Measurements from ENCODE around the gene PTPRN2. TPM values are rescaled to one million over a fixed set of nuclear protein-coding genes. Genes with fewer than 3 reads are reported as not detected.
A peak's percentile ranks its signal among the peaks of the same experiment; 100 is the strongest.

PTPRN2 gene
- total and polyA plus RNA-seq, 2 donors from 2014 or later: 4.8 to 6.2 TPM

DNA sequence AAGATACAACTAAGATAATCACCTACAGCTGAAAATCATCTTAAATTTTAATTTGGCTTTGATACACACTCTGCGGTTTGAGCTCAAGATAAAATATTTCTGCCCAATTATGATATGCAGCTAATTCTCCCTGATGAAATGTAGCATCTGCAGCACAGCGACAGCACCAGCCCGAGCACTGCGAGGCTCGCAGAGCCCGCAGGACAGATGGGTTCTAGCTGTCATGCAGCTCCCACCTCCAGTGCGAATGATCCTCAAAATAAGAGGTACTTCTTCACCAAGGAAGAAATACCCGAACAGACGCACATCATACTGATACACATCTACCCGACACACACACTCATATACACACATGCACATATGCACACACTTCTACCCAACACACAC is 457.6 kb downstream of the PTPRN2 start:
- H3K36me3 ChIP-seq (ENCODE audit: control insufficient read depth in 2 of 3, insufficient read depth in 3 of 3, low read length in 3 of 3): no peaks in the 10 kb centered on the region
- no peak overlapping the region for H3K9ac ChIP-seq (ENCODE audit: low read length in 3 of 3)
- no peaks in the 10 kb centered on the region for H3K4me1 ChIP-seq (ENCODE audit: control insufficient read depth in 2 of 3, insufficient read depth in 2 of 3, low read depth in 1 of 3, low read length in 3 of 3)
- intact Hi-C loops (cut with DNase I): no loop called here
- H3K27ac ChIP-seq (ENCODE audit: low read depth in 2 of 2, low read length in 2 of 2): no peak overlapping the region
- TF ChIP-seq CTCF (IDR thresholded peaks at IDR 0.05; ENCODE audit: borderline replicate concordance, extremely low read depth, insufficient read depth): no peak
- FAIRE-seq: no peak
- DNase-seq: no peak
- H3K27me3 ChIP-seq (ENCODE audit: control insufficient read depth, insufficient read depth, low read length): no peaks in the 10 kb centered on the region
- no peak overlapping the region for H3K4me3 ChIP-seq (ENCODE audit: low read length in 3 of 3)
- H3K9me3 ChIP-seq (ENCODE audit: control insufficient read depth in 2 of 3, insufficient read depth in 1 of 3, low read length in 3 of 3): peaks cover 0 to 8% (median 0%) of the 10 kb centered on the region in 3 donors

DNA sequence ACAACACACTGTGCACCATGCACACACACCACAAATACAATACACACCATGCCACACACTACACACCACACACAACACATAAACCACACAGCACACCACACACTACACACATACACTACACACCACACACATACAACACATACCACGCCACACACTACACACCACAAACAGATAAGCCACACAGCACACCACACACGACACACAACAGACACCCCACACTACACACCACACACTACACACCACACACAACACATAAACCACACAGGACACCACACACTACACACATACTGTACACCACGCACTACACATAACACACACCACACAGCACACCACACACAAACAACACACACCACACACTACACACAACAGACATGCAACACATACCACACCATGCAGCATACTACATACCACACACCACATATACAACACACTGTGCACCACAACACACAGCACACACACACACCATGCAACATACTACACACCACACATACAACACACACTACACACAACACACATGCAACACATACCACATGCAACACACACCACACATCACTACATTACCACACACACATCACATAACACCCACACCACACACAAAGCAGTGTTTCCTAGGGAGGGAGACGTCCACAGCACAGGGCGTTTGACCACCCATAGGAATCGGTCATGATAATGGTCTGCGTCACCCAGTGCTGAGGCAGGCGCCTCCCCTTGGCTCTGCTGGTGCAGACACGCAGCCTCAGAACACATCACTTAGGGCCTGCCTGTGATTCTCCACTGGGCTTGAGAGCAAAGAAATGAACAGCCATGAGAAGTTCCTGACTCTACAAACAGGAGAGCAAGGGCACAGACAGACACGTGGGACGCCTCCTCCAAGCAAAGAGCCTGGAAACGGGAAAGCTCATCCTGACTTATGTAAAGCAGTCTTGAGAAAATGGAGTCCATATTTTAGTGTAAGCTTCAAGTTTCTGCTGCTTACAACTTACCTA is 458.3 kb downstream of the PTPRN2 start:
- intact Hi-C loops (cut with DNase I): no loop called here
- H3K27me3 ChIP-seq (ENCODE audit: control insufficient read depth, insufficient read depth, low read length): no peaks in the 10 kb centered on the region
- peak in 1 of 5 donors; percentile 29 for DNase-seq

GRCh38 chr7:158128572-158128971 is 459.1 kb downstream of the PTPRN2 start:
- TF ChIP-seq CTCF (IDR thresholded peaks at IDR 0.05; ENCODE audit: borderline replicate concordance, extremely low read depth, insufficient read depth): no peak
- Histone ChIP-seq H3K27ac (ENCODE audit: low read depth in 2 of 2, low read length in 2 of 2) (no peak overlapping the region), H3K36me3 (ENCODE audit: control insufficient read depth in 2 of 3, insufficient read depth in 3 of 3, low read length in 3 of 3) (no peaks in the 10 kb centered on the region), H3K9ac (ENCODE audit: low read length in 3 of 3) (no peak overlapping the region), H3K9me3 (ENCODE audit: control insufficient read depth in 2 of 3, insufficient read depth in 1 of 3, low read length in 3 of 3) (peaks cover 0 to 8% (median 0%) of the 10 kb centered on the region in 3 donors), H3K4me1 (ENCODE audit: control insufficient read depth in 2 of 3, insufficient read depth in 2 of 3, low read depth in 1 of 3, low read length in 3 of 3) (no peaks in the 10 kb centered on the region), H3K4me3 (ENCODE audit: low read length in 3 of 3) (no peak overlapping the region), H3K27me3 (ENCODE audit: control insufficient read depth, insufficient read depth, low read length) (no peaks in the 10 kb centered on the region)
- DNase-seq: no peak
- FAIRE-seq: no peak
- intact Hi-C loops (cut with DNase I): no loop called here

More for the DNA sequence above, 458.3 kb downstream of the PTPRN2 start:
- Histone ChIP-seq H3K4me1 (ENCODE audit: control insufficient read depth in 2 of 3, insufficient read depth in 2 of 3, low read depth in 1 of 3, low read length in 3 of 3) (no peaks in the 10 kb centered on the region), H3K4me3 (ENCODE audit: low read length in 3 of 3) (no peak overlapping the region), H3K9ac (ENCODE audit: low read length in 3 of 3) (no peak overlapping the region), H3K9me3 (ENCODE audit: control insufficient read depth in 2 of 3, insufficient read depth in 1 of 3, low read length in 3 of 3) (peaks cover 0 to 8% (median 0%) of the 10 kb centered on the region in 3 donors), H3K27ac (ENCODE audit: low read depth in 2 of 2, low read length in 2 of 2) (no peak overlapping the region), H3K36me3 (ENCODE audit: control insufficient read depth in 2 of 3, insufficient read depth in 3 of 3, low read length in 3 of 3) (no peaks in the 10 kb centered on the region)
- no peak for FAIRE-seq
- TF ChIP-seq CTCF (IDR thresholded peaks at IDR 0.05; ENCODE audit: borderline replicate concordance, extremely low read depth, insufficient read depth): no peak

All from kidney (tissue), 14 donors.